ENCODE data around the gene GABRG3.

The GABRG3 gene

DNA sequence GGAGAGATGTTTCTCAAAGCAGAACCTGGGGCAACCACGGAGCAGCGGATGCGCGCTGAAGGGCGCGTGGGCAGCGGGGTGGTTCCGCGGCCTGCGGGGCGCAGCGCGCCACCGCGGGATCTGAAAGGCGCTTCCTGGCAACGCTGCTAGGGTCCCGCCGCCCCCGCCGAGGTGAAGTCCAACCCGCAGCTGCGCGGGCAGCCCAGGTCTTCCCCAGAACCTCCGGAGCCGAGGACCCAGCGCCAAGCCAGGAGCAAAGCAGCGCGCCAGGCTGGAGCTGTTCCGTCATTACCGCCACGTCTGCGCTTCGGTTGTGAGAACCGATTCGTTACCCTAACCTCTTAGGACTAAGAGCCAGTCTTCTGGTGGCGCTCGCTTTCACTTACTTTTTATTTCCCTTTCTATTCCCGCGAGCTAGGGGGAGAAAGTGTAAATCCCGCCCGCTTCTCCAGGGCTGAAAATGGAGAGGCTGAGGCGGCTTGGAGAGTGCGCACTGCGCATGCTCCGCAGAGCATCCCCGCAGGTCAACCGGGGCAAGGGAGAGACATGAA, 3.2 kb upstream of the GABRG3 start:
- Histone ChIP-seq H3K27ac (ENCODE audit: poor library complexity, severe bottlenecking) (no peak overlapping the region), H3K4me1 (ENCODE audit: insufficient read depth, poor library complexity, severe bottlenecking) (no peaks in the 10 kb centered on the region), H3K9me3 (ENCODE audit: severe bottlenecking) (no peaks in the 10 kb centered on the region), H3K36me3 (ENCODE audit: low read depth) (no peaks in the 10 kb centered on the region), H3K4me3 (ENCODE audit: severe bottlenecking) (no peak overlapping the region), H3K27me3 (ENCODE audit: insufficient read depth, poor library complexity, severe bottlenecking) (peaks cover 57% of the 10 kb centered on the region)
- TF ChIP-seq, protein P1, sequence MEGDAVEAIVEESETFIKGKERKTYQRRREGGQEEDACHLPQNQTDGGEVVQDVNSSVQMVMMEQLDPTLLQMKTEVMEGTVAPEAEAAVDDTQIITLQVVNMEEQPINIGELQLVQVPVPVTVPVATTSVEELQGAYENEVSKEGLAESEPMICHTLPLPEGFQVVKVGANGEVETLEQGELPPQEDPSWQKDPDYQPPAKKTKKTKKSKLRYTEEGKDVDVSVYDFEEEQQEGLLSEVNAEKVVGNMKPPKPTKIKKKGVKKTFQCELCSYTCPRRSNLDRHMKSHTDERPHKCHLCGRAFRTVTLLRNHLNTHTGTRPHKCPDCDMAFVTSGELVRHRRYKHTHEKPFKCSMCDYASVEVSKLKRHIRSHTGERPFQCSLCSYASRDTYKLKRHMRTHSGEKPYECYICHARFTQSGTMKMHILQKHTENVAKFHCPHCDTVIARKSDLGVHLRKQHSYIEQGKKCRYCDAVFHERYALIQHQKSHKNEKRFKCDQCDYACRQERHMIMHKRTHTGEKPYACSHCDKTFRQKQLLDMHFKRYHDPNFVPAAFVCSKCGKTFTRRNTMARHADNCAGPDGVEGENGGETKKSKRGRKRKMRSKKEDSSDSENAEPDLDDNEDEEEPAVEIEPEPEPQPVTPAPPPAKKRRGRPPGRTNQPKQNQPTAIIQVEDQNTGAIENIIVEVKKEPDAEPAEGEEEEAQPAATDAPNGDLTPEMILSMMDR (IDR thresholded peaks at IDR 0.05; ENCODE audit: poor library complexity, severe bottlenecking): no peak
- DNase-seq (ENCODE audit: low spot score): no peak
- ATAC-seq (ENCODE audit: low read depth): no peak; the same call in 2 of the 3 replicates

DNA sequence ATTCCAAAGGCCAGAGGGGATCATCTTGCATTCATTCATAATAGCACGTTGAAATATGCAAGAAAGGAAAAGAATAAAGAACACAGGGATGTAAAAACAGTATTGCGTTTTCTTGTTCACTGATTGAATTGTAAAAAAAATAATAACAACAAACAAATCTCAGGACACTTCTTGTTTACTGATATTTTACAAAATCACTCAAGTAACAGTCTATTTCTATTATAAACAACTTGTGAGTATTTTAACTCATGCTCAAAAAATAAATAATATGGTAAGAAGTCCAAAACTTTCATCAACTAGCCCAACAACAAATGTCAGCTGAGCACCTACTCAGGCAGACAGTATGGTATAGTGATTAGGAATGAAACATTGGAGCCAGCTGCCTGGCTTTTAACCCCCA, 2.2 kb upstream of the GABRG3 start:
- no peaks in the 10 kb centered on the region for H3K9me3 ChIP-seq (ENCODE audit: severe bottlenecking)
- no peaks in the 10 kb centered on the region for H3K4me1 ChIP-seq (ENCODE audit: insufficient read depth, poor library complexity, severe bottlenecking)
- H3K27ac ChIP-seq (ENCODE audit: poor library complexity, severe bottlenecking): no peak overlapping the region
- H3K27me3 ChIP-seq (ENCODE audit: insufficient read depth, poor library complexity, severe bottlenecking): peaks cover 64% of the 10 kb centered on the region
- no peak for DNase-seq (ENCODE audit: low spot score)
- ATAC-seq (ENCODE audit: low read depth): no peak
- no peak overlapping the region for H3K4me3 ChIP-seq (ENCODE audit: severe bottlenecking)
- H3K36me3 ChIP-seq (ENCODE audit: low read depth): no peaks in the 10 kb centered on the region
- TF ChIP-seq, protein P1 (IDR thresholded peaks at IDR 0.05; ENCODE audit: poor library complexity, severe bottlenecking): no peak

DNA sequence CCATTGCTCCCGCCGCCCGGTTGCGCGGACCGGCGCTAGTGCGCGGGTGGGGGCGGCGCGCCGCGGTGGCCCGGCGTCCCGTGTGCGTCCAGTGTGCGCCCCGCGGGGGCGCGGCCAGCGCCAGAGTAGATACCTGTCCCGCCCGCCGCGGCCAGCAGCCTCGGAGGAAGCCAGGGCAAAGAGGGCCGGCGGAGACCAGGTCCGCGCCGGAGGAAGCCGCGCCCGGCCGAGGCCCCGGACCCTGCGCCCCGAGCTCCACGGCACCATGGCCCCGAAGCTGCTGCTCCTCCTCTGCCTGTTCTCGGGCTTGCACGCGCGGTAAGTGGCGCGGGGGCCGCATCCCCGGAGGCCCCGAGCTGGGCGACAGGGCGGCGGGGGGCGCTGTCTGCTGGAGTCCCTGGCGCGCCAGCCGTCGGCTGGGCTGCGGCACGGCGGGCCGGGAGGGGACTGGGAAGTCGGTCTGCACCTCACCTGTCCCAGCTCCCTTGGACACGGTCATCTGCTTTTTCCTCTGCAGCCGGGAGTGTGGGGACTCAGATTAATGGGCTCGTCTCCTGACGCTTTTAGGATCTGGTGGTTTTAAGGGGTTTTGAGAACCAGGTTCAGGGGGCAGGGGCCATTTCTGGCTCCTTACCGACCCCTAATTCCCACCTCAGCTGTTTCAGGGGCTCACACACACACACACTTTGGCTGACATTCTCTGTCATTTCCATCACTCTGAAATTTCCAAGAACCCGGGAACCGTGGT, 464 bp downstream of the GABRG3 start:
- H3K36me3 ChIP-seq (ENCODE audit: low read depth): no peaks in the 10 kb centered on the region
- H3K4me3 ChIP-seq (ENCODE audit: severe bottlenecking): peak overlapping the region; percentile 7
- TF ChIP-seq, protein P1 (IDR thresholded peaks at IDR 0.05; ENCODE audit: poor library complexity, severe bottlenecking): no peak
- no peak for DNase-seq (ENCODE audit: low spot score)
- no peaks in the 10 kb centered on the region for H3K4me1 ChIP-seq (ENCODE audit: insufficient read depth, poor library complexity, severe bottlenecking)
- ATAC-seq (ENCODE audit: low read depth): 0 out of 3 replicates have a peak, but pooled peaks have one; percentile 30
- H3K9me3 ChIP-seq (ENCODE audit: severe bottlenecking): no peaks in the 10 kb centered on the region
- no peak overlapping the region for H3K27ac ChIP-seq (ENCODE audit: poor library complexity, severe bottlenecking)
- H3K27me3 ChIP-seq (ENCODE audit: insufficient read depth, poor library complexity, severe bottlenecking): peaks cover 63% of the 10 kb centered on the region

DNA sequence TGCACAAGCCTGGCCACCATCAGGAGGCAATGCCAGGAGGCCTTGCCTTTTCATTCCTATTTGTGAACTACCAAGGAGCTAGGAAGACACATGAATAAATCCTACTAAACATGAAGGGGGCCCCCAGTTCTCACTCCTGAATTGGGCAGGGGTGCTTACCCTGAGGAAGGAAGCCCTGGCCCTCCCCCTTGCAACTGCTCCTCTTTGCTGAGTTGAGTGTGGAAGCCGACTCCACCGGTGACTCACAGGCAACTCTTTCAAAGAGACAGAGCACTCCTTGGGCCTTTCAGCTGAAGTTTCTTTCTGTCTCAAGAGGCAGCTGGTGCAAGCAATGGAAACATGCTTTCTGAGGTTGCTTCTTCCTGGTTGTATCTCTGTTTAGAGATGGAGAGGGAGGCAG, 1.7 kb downstream of the GABRG3 start:
- no peak for ATAC-seq (ENCODE audit: low read depth)
- DNase-seq (ENCODE audit: low spot score): no peak
- TF ChIP-seq, protein P1 (IDR thresholded peaks at IDR 0.05; ENCODE audit: poor library complexity, severe bottlenecking): no peak
- Histone ChIP-seq H3K4me3 (ENCODE audit: severe bottlenecking) (no peak overlapping the region), H3K36me3 (ENCODE audit: low read depth) (no peaks in the 10 kb centered on the region), H3K27me3 (ENCODE audit: insufficient read depth, poor library complexity, severe bottlenecking) (peaks cover 59% of the 10 kb centered on the region), H3K27ac (ENCODE audit: poor library complexity, severe bottlenecking) (no peak overlapping the region), H3K4me1 (ENCODE audit: insufficient read depth, poor library complexity, severe bottlenecking) (no peaks in the 10 kb centered on the region), H3K9me3 (ENCODE audit: severe bottlenecking) (no peaks in the 10 kb centered on the region)

All from RWPE2 (cell line).